GM23248 (cell line): ENCODE results near the gene IFT122. TPM values are rescaled to one million over a fixed set of nuclear protein-coding genes. Genes with fewer than 3 reads are reported as not detected.

Experiments used
- DNase-seq: peaks from one replicate; pipeline ENCODE4 v3.0.0-alpha.2; 2015
- H2AFZ ChIP-seq: fragments of 200-600 bp; sonication (generic); 2 replicates; pipeline ENCODE4 v1.6.1; 2016; ENCODE audit warnings: antibody characterized with exemption
- H3F3A ChIP-seq: fragments of 200-600 bp; sonication (generic); 2 replicates; pipeline ENCODE4 v1.6.1; 2016; ENCODE audit warnings: mild to moderate bottlenecking, antibody characterized with exemption, mixed run types; ENCODE audit not compliant: insufficient read depth
- H3K27ac ChIP-seq: fragments of 200-600 bp; sonication (generic); 2 replicates; pipeline ENCODE4 v1.5.1; 2016; ENCODE audit warnings: mild to moderate bottlenecking
- H3K27me3 ChIP-seq: fragments of 200-600 bp; sonication (generic); replicated peaks from 2 replicates; pipeline ENCODE4 v1.6.1; 2016; ENCODE audit warnings: mild to moderate bottlenecking; ENCODE audit not compliant: insufficient read depth
- H3K36me3 ChIP-seq: fragments of 200-600 bp; sonication (generic); 2 replicates; pipeline ENCODE4 v1.6.1; 2016; ENCODE audit warnings: low read depth, mild to moderate bottlenecking
- H3K4me1 ChIP-seq: fragments of 200-600 bp; sonication (generic); 2 replicates; pipeline ENCODE4 v1.6.1; 2016; ENCODE audit warnings: mild to moderate bottlenecking; ENCODE audit not compliant: insufficient read depth
- H3K4me2 ChIP-seq: fragments of 200-600 bp; sonication (generic); one replicate; pipeline ENCODE4 v1.6.1; 2016; ENCODE audit warnings: mild to moderate bottlenecking; ENCODE audit not compliant: unreplicated experiment
- H3K4me3 ChIP-seq: fragments of 200-600 bp; sonication (generic); 2 replicates; pipeline ENCODE4 v1.5.1; 2016; ENCODE audit warnings: mild to moderate bottlenecking
- H3K79me2 ChIP-seq: fragments of 200-600 bp; sonication (generic); 2 replicates; pipeline ENCODE4 v1.6.1; 2016; ENCODE audit warnings: mild to moderate bottlenecking; ENCODE audit not compliant: insufficient read depth
- H3K9ac ChIP-seq: fragments of 200-600 bp; sonication (generic); 2 replicates; pipeline ENCODE4 v1.6.1; 2016; ENCODE audit warnings: mild to moderate bottlenecking
- H3K9me2 ChIP-seq: fragments of 200-600 bp; sonication (generic); 2 replicates; pipeline ENCODE4 v1.6.1; 2016; ENCODE audit warnings: mixed run types, mild to moderate bottlenecking, moderate library complexity; ENCODE audit not compliant: insufficient read depth
- H3K9me3 ChIP-seq: fragments of 200-600 bp; sonication (generic); one replicate; pipeline ENCODE4 v1.6.1; 2017; ENCODE audit warnings: low read depth
- H4K20me1 ChIP-seq: fragments of 200-600 bp; sonication (generic); 2 replicates; pipeline ENCODE4 v1.6.0; 2016; ENCODE audit not compliant: insufficient read depth
- EZH2 ChIP-seq: fragments of 200-600 bp; sonication (generic); IDR thresholded peaks from 2 replicates; pipeline ENCODE4 v1.6.1; 2018; ENCODE audit warnings: antibody characterized with exemption, mild to moderate bottlenecking; ENCODE audit not compliant: insufficient read depth, poor library complexity, severe bottlenecking
- EZH2phosphoT487 ChIP-seq: fragments of 200-600 bp; sonication (generic); IDR thresholded peaks from 2 replicates; pipeline ENCODE4 v1.6.1; 2018; ENCODE audit warnings: antibody characterized with exemption, moderate library complexity, mild to moderate bottlenecking, low read depth; ENCODE audit not compliant: insufficient read depth
- WGBS, 2 experiments: methylation state at CpG; one replicate each; pipeline ENCODE4 v1.1.6; 2015 to 2017; ENCODE audit warnings: low lambda C conversion rate in 2 of 2, low coverage in 1 of 2; ENCODE audit errors: missing lambda C conversion rate in 2 of 2; 5-methylcytosine and 5-hydroxymethylcytosine counted together
- in situ Hi-C: fragments of 300-500 bp; cut with MboI; formaldehyde crosslinking; loops from 2 replicates; pipeline ENCODE4 v1.15.0; 2020
- polyA plus RNA-seq: library from polyadenylated mRNA; unstranded; fragments of >200 nt; fragmentation: Nextera tagmentation; extraction: Ambion mirVana; gene quantifications from 2 replicates; pipeline ENCODE4 v1.2.1, GENCODE V29; 2016
- total RNA-seq: library from RNA; depleted of rRNA; stranded (reverse); fragments of >200 nt; shearing (Covaris generic); gene quantifications from 2 replicates; pipeline ENCODE4 v1.2.3, GENCODE V29; 2014

Gene IFT122
- total and polyA plus RNA-seq, 2 experiments from 2014 or later, result 16.1 to 16.3 TPM

DNA sequence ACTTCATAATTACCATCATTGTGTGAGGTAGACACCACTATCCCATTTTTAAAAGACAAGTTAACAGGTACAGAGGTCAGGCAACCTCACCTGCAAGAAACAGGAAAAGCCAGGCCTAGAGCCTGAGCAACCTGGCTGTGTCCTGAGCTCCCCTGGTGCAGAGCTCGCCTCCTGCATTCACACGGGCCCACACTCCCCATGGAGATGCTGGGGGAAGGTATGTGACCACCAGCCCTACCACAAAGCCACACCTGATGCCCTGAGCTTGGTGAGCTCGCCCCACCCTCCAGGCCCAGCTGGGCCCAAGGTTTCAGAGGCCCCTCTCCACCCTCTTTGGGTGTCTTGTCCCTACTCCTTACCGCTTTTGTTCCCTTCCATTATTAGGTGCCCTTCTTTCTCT, 10.4 kb upstream of the IFT122 start:
- Histone ChIP-seq H3K4me1 (0 out of 2 replicates have a peak, but pooled peaks cover under 1% of the 10 kb centered on the region), H3K36me3 (peaks cover 31% of the 10 kb centered on the region), H3K4me2 (no peak overlapping the region), H3K4me3 (no peak overlapping the region), H3F3A (peaks cover 35% of the 10 kb centered on the region), H3K9ac (no peak overlapping the region), H2AFZ (no peak overlapping the region), H3K27ac (no peak overlapping the region), H3K27me3 (no peaks in the 10 kb centered on the region), H3K79me2 (peaks cover 6% of the 10 kb centered on the region), H3K9me2 (no peaks in the 10 kb centered on the region), H4K20me1 (no peaks in the 10 kb centered on the region), H3K9me3 (no peaks in the 10 kb centered on the region)
- WGBS, 2 experiments, result 86% methylated on average over 4 of the region's 4 CpGs
- DNase-seq, result no peak
- TF ChIP-seq EZH2phosphoT487 (no peak), EZH2 (no peak)
- in situ Hi-C loops, result no loop called here

DNA sequence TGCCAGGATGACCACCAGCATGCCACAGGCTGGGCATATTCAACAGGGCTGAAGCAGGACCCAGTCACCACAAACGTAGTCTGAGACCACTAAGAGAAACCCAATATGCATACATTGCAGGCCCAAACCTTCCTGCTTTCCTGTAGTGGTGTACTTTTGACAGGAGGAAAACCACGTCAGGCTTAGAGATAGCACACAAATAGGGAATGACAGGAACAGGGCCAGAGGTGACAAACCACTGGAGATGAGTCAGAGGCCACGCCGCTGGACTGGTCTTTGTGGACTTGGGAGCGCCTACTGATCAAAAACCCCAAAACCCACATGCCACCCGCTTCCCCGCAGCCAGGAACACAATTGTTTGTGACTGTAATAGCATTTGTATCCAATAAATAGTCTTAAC, 8.0 kb upstream of the IFT122 start:
- Histone ChIP-seq H3K4me3 (no peak overlapping the region), H3K27ac (no peak overlapping the region), H3K9me3 (no peaks in the 10 kb centered on the region), H3K36me3 (peaks cover 34% of the 10 kb centered on the region), H3K4me1 (peaks cover 24% of the 10 kb centered on the region), H3K79me2 (peaks cover 30% of the 10 kb centered on the region), H4K20me1 (no peaks in the 10 kb centered on the region), H3K9ac (no peak overlapping the region), H3F3A (peaks cover 35% of the 10 kb centered on the region), H3K4me2 (no peak overlapping the region), H3K27me3 (no peaks in the 10 kb centered on the region), H3K9me2 (no peaks in the 10 kb centered on the region), H2AFZ (no peak overlapping the region)
- 93 to 94% methylated on average over 7 of the region's 7 CpGs for WGBS, 2 experiments
- no peak for TF ChIP-seq EZH2
- TF ChIP-seq EZH2phosphoT487, result no peak
- DNase-seq, result no peak
- in situ Hi-C loops, result no loop called here

DNA sequence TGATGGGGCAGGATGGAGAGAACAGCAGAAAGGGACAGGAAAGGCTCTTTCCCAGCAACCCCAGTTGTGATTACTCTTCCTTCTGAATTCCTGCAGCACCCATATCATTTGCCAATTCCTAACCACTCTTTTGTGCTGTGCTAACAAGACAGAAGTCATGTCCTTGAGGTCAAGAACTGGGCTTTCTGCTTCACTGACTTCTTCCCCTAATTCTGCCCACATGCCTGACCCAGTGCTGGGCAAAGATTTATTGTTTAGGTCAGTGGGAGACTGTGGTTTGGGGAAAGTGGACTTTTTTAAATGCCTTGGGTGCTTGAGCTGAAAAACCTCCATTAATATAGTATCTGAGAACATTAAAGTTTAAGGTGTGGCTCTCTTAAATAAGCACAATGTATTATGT, 7.4 kb upstream of the IFT122 start:
- no peak for DNase-seq
- H3K4me1 ChIP-seq, result peaks cover 28% of the 10 kb centered on the region
- no peaks in the 10 kb centered on the region for H3K9me2 ChIP-seq
- no peak overlapping the region for H3K27ac ChIP-seq
- no peak overlapping the region for H3K9ac ChIP-seq
- TF ChIP-seq EZH2phosphoT487, result no peak
- TF ChIP-seq EZH2, result no peak
- H4K20me1 ChIP-seq, result no peaks in the 10 kb centered on the region
- no peak overlapping the region for H3K4me3 ChIP-seq
- no peak overlapping the region for H2AFZ ChIP-seq
- H3K4me2 ChIP-seq, result no peak overlapping the region
- H3F3A ChIP-seq, result peaks cover 35% of the 10 kb centered on the region
- no peaks in the 10 kb centered on the region for H3K27me3 ChIP-seq
- H3K79me2 ChIP-seq, result peaks cover 36% of the 10 kb centered on the region
- in situ Hi-C loops, result no loop called here
- H3K36me3 ChIP-seq, result peaks cover 41% of the 10 kb centered on the region
- H3K9me3 ChIP-seq, result no peaks in the 10 kb centered on the region

DNA sequence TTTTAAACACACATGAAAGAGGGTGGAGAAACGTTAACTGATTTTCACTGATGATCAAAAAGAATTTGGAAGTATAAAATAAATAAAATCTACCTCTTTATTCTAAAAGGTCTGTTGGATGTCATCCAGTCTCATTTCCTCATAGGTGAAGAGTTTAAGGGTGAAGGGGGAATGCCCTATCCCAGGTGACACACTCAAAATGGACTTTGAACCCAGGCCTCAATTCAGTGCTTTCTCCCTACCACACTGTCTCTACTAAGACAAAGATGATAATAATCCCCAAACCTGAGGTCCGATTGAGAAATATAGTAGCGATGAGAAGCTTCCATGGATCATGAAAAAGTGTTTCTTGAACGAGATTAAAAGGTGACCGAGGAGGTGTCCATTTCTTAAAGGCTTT, 6.5 kb upstream of the IFT122 start:
- TF ChIP-seq EZH2phosphoT487, result no peak
- no peak for TF ChIP-seq EZH2
- Histone ChIP-seq H2AFZ (no peak overlapping the region), H4K20me1 (no peaks in the 10 kb centered on the region), H3K4me3 (no peak overlapping the region), H3K4me1 (peaks cover 37% of the 10 kb centered on the region), H3K9ac (no peak overlapping the region), H3K79me2 (peaks cover 45% of the 10 kb centered on the region), H3K9me3 (no peaks in the 10 kb centered on the region), H3K4me2 (no peak overlapping the region), H3K27me3 (no peaks in the 10 kb centered on the region), H3K36me3 (peaks cover 46% of the 10 kb centered on the region), H3K27ac (no peak overlapping the region), H3F3A (peaks cover 35% of the 10 kb centered on the region), H3K9me2 (no peaks in the 10 kb centered on the region)
- in situ Hi-C loops, result no loop called here
- no peak for DNase-seq
- WGBS, 2 experiments, result 95 to 96% methylated on average over 5 of the region's 5 CpGs

DNA sequence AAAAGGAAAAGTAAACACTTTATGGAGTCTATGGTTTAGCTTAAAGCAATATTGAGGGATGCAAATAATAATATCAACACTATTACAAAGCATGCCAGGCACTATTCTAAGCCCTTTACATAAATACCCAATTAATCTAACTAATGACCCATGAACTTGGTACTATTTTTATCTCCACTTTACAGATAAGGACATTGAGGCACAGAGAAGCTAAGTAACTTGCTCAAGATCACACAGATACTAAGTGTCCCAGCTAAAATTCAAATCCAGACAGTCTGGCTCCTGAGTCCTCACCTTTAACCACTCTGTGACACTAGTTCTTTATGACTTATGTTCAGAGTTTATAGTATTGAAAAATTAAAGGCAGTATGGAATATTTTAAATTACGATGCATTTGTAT, 5.9 kb upstream of the IFT122 start:
- DNase-seq, result no peak
- Histone ChIP-seq H2AFZ (no peak overlapping the region), H4K20me1 (no peaks in the 10 kb centered on the region), H3K27ac (no peak overlapping the region), H3K36me3 (peaks cover 46% of the 10 kb centered on the region), H3K27me3 (no peaks in the 10 kb centered on the region), H3K4me3 (no peak overlapping the region), H3K9me2 (no peaks in the 10 kb centered on the region), H3K4me1 (peaks cover 40% of the 10 kb centered on the region), H3K9ac (no peak overlapping the region), H3K9me3 (no peaks in the 10 kb centered on the region), H3F3A (peaks cover 30% of the 10 kb centered on the region), H3K4me2 (no peak overlapping the region), H3K79me2 (peaks cover 51% of the 10 kb centered on the region)
- 96% methylated on average over 1 of the region's 1 CpG for WGBS, 2 experiments
- TF ChIP-seq EZH2phosphoT487 (no peak), EZH2 (no peak)
- in situ Hi-C loops, result no loop called here
